Neural cell (in vitro differentiated cells): ENCODE measurements around the gene PPP1R9B. TPM values are rescaled to one million over a fixed set of nuclear protein-coding genes. Genes with fewer than 3 reads are reported as not detected.
A peak's percentile ranks its signal among the peaks of the same experiment; 100 is the strongest.

Experiments
- H2AFZ ChIP-seq: fragments of 200-600, 300-800 bp; sonication (generic), shearing (Covaris generic); 2 replicates; pipeline ENCODE4 v1.6.0; 2014; ENCODE audit warnings: low read depth, mild to moderate bottlenecking, antibody characterized with exemption, low read length, moderate library complexity
- H3F3A ChIP-seq: fragments of 200-600 bp; shearing (Covaris generic); 2 replicates; pipeline ENCODE4 v1.6.1; 2016; ENCODE audit warnings: mild to moderate bottlenecking, moderate library complexity, mixed read lengths, antibody characterized with exemption, low read length; ENCODE audit not compliant: insufficient read depth, poor library complexity, severe bottlenecking
- H3K27ac ChIP-seq: fragments of 200-600, 300-800 bp; sonication (generic), shearing (Covaris generic); 2 replicates; pipeline ENCODE4 v1.5.1; 2014; ENCODE audit warnings: mild to moderate bottlenecking, low read length, moderate library complexity
- H3K27me3 ChIP-seq: fragments of 300-800, 200-600 bp; sonication (generic), shearing (Covaris generic); 2 replicates; pipeline ENCODE4 v1.6.0; 2014; ENCODE audit warnings: mild to moderate bottlenecking, low read depth, low read length, moderate library complexity; ENCODE audit not compliant: insufficient read depth
- H3K36me3 ChIP-seq: fragments of 300-800, 200-600 bp; sonication (generic), shearing (Covaris generic); 2 replicates; pipeline ENCODE4 v1.5.1; 2014; ENCODE audit warnings: mild to moderate bottlenecking, antibody characterized with exemption, low read length, moderate library complexity; ENCODE audit not compliant: insufficient read depth
- H3K4me2 ChIP-seq: fragments of 300-800, 200-600 bp; sonication (generic), shearing (Covaris generic); 2 replicates; pipeline ENCODE4 v1.6.0; 2014; ENCODE audit warnings: mild to moderate bottlenecking, low read length
- H3K4me3 ChIP-seq: fragments of 300-800, 200-600 bp; sonication (generic), shearing (Covaris generic); 2 replicates; pipeline ENCODE4 v1.5.1; 2014; ENCODE audit warnings: mild to moderate bottlenecking, low read length, moderate library complexity
- H3K79me2 ChIP-seq: fragments of 200-600 bp; shearing (Covaris generic); replicated peaks from 2 replicates; pipeline ENCODE4 v1.6.0; 2014; ENCODE audit warnings: mild to moderate bottlenecking, low read length, moderate library complexity; ENCODE audit not compliant: insufficient read depth
- H3K9ac ChIP-seq: fragments of 300-800, 200-600 bp; sonication (generic), shearing (Covaris generic); 2 replicates; pipeline ENCODE4 v1.6.1; 2016; ENCODE audit warnings: mild to moderate bottlenecking, low read length, mixed read lengths
- H3K9me2 ChIP-seq: fragments of 200-600 bp; shearing (Covaris generic); 2 replicates; pipeline ENCODE4 v1.6.1; 2016; ENCODE audit warnings: mild to moderate bottlenecking, low read length, mixed read lengths; ENCODE audit not compliant: insufficient read depth
- H3K9me3 ChIP-seq: fragments of 200-600, 300-800 bp; sonication (generic), shearing (Covaris generic); 2 replicates; pipeline ENCODE4 v1.6.1; 2016; ENCODE audit warnings: mild to moderate bottlenecking, mixed run types, low read length, moderate library complexity, mixed read lengths
- H4K20me1 ChIP-seq: fragments of 200-600 bp; shearing (Covaris generic); 2 replicates; pipeline ENCODE4 v1.6.1; 2016; ENCODE audit warnings: mild to moderate bottlenecking, mixed run types; ENCODE audit not compliant: insufficient read depth
- CTCF ChIP-seq: fragments of 450-650 bp; IDR thresholded peaks from 2 replicates; pipeline ENCODE4 v1.5.1; 2014; ENCODE audit warnings: antibody characterized with exemption, mild to moderate bottlenecking, moderate library complexity; ENCODE audit not compliant: poor library complexity, severe bottlenecking
- EP300 ChIP-seq: fragments of 450-650 bp; conservative IDR thresholded peaks from 2 replicates; pipeline ENCODE4 v1.6.1; 2014; ENCODE audit warnings: antibody characterized with exemption, mild to moderate bottlenecking, moderate library complexity; ENCODE audit not compliant: poor library complexity, severe bottlenecking
- EZH2 ChIP-seq: fragments of 200-600, 300-800 bp; shearing (Covaris generic), sonication (generic); IDR thresholded peaks from 2 replicates; pipeline ENCODE4 v1.6.1; 2014; ENCODE audit warnings: antibody characterized with exemption, low read length, borderline replicate concordance, mild to moderate bottlenecking; ENCODE audit not compliant: insufficient read depth, poor library complexity, severe bottlenecking
- POLR2AphosphoS5 ChIP-seq: IDR thresholded peaks from 2 replicates; pipeline ENCODE4 v1.6.1; 2012
- RAD21 ChIP-seq: fragments of 450-650 bp; conservative IDR thresholded peaks from 2 replicates; pipeline ENCODE4 v1.6.1; 2014; ENCODE audit warnings: antibody characterized with exemption, mild to moderate bottlenecking, moderate library complexity
- REST ChIP-seq: IDR thresholded peaks from 2 replicates; pipeline ENCODE4 v1.6.1; 2012; ENCODE audit warnings: borderline replicate concordance
- SMC3 ChIP-seq: fragments of 450-650 bp; conservative IDR thresholded peaks from 2 replicates; pipeline ENCODE4 v1.6.1; 2014; ENCODE audit warnings: antibody characterized with exemption, mild to moderate bottlenecking, moderate library complexity; ENCODE audit not compliant: poor library complexity
- TAF1 ChIP-seq: IDR thresholded peaks from 2 replicates; pipeline ENCODE4 v1.6.1; 2012; ENCODE audit warnings: low read depth
- polyA plus RNA-seq: library from polyadenylated mRNA; depleted of rRNA; stranded (reverse); fragments of >200 nt; gene quantifications from 2 replicates; pipeline ENCODE4 v1.2.3, GENCODE V29; 2014

Gene PPP1R9B
- polyA plus RNA-seq, 1 donor from 2014 or later: 29.2 TPM

- no peaks in the 10 kb centered on the region for H3K9me3 ChIP-seq
- no peak overlapping the region for H3K27ac ChIP-seq
- H3F3A ChIP-seq: no peaks in the 10 kb centered on the region
- TF ChIP-seq TAF1 (no peak), EZH2 (no peak), POLR2AphosphoS5 (no peak), RAD21 (no peak)
- H3K27me3 ChIP-seq: no peaks in the 10 kb centered on the region
- H3K4me3 ChIP-seq: no peak overlapping the region
- H3K9ac ChIP-seq: no peak overlapping the region
- H3K4me2 ChIP-seq: no peak overlapping the region
- no peaks in the 10 kb centered on the region for H3K36me3 ChIP-seq
- no peak overlapping the region for H2AFZ ChIP-seq
- H3K9me2 ChIP-seq: no peaks in the 10 kb centered on the region
- H3K79me2 ChIP-seq: peaks cover 10% of the 10 kb centered on the region
- peaks cover under 1% of the 10 kb centered on the region for H4K20me1 ChIP-seq
Measured at GRCh38 chr17:50154604-50155003, 4.1 kb upstream of the PPP1R9B start.

GRCh38 chr17:50153650-50154575, 3.4 kb upstream of the PPP1R9B start:
- Histone ChIP-seq H2AFZ (no peak overlapping the region), H4K20me1 (peaks cover 6% of the 10 kb centered on the region), H3K27ac (no peak overlapping the region), H3K9me2 (no peaks in the 10 kb centered on the region), H3K9ac (no peak overlapping the region), H3K27me3 (no peaks in the 10 kb centered on the region), H3F3A (no peaks in the 10 kb centered on the region), H3K9me3 (no peaks in the 10 kb centered on the region), H3K4me2 (no peak overlapping the region), H3K36me3 (no peaks in the 10 kb centered on the region), H3K79me2 (peaks cover 16% of the 10 kb centered on the region), H3K4me3 (no peak overlapping the region)
- TF ChIP-seq RAD21: no peak
- no peak for TF ChIP-seq SMC3
- no peak for TF ChIP-seq EZH2
- TF ChIP-seq CTCF: no peak
- no peak for TF ChIP-seq POLR2AphosphoS5

GRCh38 chr17:50152736-50153135, 2.3 kb upstream of the PPP1R9B start:
- peak overlapping the region; percentile 94 for H3K9ac ChIP-seq
- no peaks in the 10 kb centered on the region for H3F3A ChIP-seq
- no peaks in the 10 kb centered on the region for H3K9me2 ChIP-seq
- peaks cover 27% of the 10 kb centered on the region for H3K79me2 ChIP-seq
- H3K27ac ChIP-seq: peak overlapping the region; percentile 89
- H4K20me1 ChIP-seq: peaks cover 17% of the 10 kb centered on the region
- H2AFZ ChIP-seq: peak overlapping the region; percentile 95
- H3K4me3 ChIP-seq: peak overlapping the region; percentile 91
- no peaks in the 10 kb centered on the region for H3K36me3 ChIP-seq
- no peaks in the 10 kb centered on the region for H3K9me3 ChIP-seq
- TF ChIP-seq REST (no peak), CTCF (no peak), RAD21 (no peak), POLR2AphosphoS5 (no peak), EP300 (no peak), TAF1 (no peak), SMC3 (no peak)
- H3K27me3 ChIP-seq: no peaks in the 10 kb centered on the region
- H3K4me2 ChIP-seq: peak overlapping the region; percentile 99
